NCI-H345 (cell line): ENCODE data around the gene CCDC138.

Experiments used
- DNase-seq: peaks from one replicate; lab custom pipeline; 2025; lab: John Stamatoyannopoulos, UW

Gene CCDC138

GRCh38 chr2:108829578-108830310 is 43.2 kb downstream of the CCDC138 start:
- no peak for DNase-seq

DNA sequence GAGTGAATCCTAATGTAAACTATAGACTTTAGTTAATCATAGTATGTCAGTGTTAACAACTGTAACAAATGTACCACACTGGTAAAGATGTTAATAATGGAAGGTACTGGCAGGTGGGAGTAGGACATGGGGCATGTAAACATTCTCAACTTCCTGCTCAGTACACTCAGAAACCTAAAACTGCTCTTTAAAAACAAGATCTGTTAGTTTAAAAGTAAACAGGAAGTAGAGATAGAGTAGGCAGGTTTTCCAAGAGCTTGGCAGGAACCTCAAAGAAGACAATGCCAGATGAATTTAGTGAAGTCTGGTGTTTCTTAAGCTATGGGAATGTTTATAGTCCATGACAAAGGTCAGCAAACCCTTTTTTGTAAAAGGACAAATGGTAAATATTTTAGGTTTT is 46.6 kb downstream of the CCDC138 start:
- DNase-seq = no peak

DNA sequence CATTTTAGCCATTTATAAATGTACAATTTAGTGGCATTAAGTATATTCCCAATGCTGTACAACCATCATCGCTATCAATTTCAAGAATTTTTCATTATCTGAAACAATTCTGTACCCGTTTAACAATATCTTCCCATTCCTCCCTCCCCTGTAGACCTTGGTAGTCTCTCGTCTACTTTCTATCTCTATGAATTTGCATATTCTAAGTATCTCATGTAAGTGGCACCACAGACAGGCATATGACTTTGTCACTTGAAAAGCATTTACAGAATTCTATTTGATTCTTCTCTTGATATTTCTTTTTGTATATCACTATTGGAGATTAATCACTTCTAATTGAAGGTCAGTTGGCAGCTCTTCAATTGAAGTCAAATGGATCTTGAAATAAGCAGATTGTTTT is 48.0 kb downstream of the CCDC138 start:
- DNase-seq = no peak

GRCh38 chr2:108835040-108835439 is 48.5 kb downstream of the CCDC138 start:
- DNase-seq = no peak

- DNase-seq = no peak
These were observed 50.6 kb downstream of the CCDC138 start for GRCh38 chr2:108837198-108837597.

DNA sequence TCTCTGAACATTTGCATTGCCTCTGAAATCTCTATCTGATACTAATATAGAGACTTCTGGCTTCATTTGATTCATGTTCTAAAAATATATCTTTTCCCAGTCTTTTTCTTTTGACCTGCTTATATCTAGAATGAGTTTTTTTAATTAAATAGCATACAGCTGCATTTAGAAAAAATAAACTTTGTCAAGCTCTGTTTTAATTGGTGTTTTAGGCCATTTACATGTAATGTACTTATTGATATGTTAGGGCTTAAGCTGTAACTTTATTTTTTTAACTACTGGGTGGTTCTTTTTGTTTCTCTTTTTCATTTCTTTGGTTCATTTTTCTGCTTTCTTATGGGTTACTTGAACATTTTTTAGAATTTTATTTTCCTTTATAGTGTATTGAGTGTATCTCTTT is 54.9 kb downstream of the CCDC138 start:
- DNase-seq = no peak

DNA sequence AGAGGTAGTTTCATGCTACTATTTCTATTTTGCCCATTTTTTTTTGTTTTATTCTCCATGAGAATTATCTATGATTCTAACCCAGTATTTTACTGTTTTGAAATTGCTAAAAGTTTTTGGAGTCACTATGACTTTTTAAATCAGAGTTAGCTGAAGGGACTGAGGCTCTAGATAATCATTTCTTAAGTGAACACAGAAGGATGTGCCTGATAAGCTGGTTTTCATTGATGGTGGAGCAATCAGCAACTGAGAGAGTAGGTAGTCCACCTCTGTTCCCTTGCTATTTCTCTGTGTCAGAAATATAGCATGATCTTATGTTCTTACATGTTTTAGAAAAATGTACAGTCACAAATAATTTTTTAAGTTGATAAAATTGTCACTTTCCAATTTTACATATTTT is 59.4 kb downstream of the CCDC138 start:
- no peak for DNase-seq

GRCh38 chr2:108847000-108847399 is 60.4 kb downstream of the CCDC138 start:
- no peak for DNase-seq

DNA sequence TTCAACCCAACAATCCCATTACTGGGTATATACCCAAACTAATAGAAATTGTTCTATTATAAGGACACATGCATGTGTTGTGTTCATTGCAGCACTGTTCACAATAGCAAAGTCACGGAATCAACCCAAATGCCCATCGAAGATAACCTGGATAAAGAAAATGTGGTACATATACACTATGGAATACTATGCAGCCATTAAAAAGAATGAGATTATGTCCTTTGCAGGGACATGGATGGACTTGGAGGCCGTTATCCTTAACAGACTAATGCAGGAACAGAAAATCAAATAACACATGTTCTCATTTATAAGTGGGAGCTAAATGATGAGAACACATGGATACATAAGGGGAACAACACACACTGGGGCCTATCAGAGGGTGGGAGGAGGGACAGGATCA is 65.8 kb downstream of the CCDC138 start:
- DNase-seq = no peak

GRCh38 chr2:108853421-108853820 is 66.8 kb downstream of the CCDC138 start:
- no peak for DNase-seq

- DNase-seq = no peak
These were observed 67.9 kb downstream of the CCDC138 start for GRCh38 chr2:108854484-108854883.

- peak; percentile 14 for DNase-seq
These were observed 68.6 kb downstream of the CCDC138 start for GRCh38 chr2:108855194-108855593.

DNA sequence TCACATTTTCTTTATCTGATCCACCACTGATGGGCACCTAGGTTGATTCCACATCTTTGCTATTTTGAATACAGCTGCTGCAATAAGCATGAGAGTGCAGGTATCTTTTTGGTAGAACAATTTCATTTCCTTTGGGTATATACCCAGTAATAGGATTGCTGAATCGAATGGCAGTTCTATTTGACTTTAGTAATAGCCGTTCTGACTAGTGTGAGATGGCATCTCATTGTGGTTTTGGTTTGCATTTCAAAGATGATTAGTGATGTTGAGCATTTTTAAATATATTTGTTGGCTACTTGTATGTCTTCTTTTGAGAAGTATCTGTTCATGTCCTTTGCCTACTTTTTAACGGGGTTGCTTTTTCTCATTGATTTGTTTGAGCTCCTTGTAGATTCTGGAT is 72.3 kb downstream of the CCDC138 start:
- DNase-seq = no peak

DNA sequence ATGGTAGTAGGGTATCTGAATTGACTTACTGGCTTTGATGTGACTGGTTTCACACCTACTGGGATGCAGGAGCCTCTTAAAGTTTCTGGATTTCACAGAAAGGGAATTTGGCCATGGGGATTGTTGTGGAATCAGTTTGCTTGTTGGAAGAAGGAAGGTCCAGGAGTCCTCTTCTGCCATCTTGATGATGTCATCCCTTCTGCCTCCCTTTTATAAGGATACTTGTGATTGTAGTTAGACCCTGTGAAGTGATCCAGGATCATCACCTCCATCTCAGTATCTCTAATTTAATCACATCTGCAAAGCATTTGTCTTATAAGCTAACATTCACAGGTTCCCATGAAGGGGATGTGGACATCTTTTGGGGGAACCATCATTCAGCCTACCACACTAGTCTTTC is 79.5 kb downstream of the CCDC138 start:
- no peak for DNase-seq

DNA sequence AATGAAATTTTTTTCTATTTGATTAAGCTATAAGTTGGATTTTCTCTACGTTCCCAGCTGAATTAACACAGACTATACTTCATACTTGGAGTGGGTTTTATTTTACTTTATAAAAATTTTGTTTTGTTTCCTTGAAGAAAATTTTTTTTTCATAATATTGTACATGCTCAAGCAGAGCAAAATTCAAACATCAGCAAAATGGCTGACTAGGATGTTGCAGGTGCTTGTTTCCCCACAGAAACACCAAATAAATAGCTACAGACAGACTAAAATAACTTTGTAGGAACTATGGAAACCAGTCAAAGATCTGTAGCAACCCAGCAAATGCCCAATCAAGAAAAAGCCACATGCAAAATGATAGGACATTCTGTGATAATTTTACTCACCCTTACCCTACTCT is 82.3 kb downstream of the CCDC138 start:
- no peak for DNase-seq

DNA sequence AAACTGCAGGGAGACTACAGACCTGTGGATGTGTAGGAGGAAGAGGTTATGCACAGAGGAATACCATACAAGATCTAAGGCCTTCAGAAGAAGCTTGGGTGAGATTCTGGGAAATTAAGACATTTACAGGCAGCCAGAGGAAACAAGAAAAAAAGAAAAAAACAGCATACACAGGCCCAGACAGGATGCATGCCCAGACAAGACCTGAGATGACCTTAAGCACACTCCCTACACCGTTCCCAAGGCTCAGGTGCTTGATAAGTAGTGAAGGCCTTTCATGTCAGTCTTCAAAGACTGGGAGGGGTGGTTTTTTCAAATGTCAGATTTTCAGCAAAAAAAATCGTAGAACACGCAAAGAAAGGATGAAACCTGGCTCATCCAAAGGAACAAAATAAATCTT is 83.0 kb downstream of the CCDC138 start:
- no peak for DNase-seq

DNA sequence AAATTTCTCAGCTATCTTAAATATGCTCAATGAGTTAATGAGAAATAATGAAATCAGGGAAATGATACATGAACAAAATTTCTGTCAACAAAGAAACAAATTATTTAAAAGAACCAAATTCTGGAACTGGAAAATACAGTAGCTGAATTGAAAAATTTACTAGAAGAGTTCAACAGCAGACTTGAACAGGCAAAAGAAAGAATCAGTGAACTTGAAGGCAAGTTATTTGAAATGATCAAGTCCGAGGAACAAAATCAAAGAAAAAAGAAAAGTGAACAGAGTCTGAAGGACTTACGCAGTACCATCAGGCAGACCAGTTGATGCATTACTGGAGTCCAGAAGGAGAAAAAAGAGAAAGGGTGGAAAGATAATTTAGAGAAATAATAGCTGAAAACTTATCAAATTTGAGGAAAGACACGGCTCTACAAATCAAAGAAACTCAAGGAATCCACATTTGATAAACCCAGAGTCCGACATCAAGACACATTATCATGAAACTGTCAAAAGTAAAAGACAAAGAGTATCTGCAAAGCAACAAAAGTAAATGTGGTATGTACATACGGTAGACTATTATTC is 83.6 kb downstream of the CCDC138 start:
- DNase-seq = no peak

GRCh38 chr2:108877506-108877905 is 90.9 kb downstream of the CCDC138 start:
- no peak for DNase-seq

DNA sequence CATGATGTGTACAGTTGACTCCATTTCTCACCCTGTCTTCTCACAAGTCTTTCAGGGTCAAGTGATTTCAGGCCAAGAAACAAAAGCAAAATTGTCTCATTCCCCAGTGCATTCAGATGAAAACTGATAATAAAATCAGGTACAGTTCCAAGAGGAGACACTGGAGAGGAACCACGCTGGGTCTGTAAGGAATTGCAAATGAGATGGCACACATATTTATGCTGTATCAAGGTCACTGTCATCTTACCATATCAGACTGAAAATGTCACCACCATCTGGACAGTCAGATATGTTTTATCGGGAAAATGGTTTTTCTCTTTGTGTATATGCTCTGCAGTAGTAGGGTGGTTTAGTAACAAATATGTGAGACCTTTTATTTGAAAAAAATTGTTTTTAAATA is 91.7 kb downstream of the CCDC138 start:
- no peak for DNase-seq

DNA sequence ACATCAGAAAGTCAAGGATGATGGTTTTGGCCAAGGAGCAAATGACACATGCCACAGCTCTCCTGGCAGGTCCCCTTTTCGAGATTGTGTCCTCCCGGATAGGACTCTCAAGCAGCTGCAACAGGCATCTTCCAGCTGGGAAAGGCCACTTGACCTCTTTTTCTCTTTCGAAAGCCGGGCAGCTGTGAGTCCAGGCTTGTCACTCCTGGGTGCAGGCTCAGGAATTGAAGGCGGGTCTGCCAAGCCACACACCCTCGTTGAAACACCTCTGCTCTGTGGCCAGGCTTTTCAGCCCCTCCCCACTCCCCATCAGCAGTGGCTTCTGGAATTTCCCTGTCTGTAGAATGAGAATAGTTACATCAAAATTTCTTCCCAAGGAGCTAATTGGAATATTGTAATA is 98.0 kb downstream of the CCDC138 start:
- DNase-seq = peak; percentile 2

DNA sequence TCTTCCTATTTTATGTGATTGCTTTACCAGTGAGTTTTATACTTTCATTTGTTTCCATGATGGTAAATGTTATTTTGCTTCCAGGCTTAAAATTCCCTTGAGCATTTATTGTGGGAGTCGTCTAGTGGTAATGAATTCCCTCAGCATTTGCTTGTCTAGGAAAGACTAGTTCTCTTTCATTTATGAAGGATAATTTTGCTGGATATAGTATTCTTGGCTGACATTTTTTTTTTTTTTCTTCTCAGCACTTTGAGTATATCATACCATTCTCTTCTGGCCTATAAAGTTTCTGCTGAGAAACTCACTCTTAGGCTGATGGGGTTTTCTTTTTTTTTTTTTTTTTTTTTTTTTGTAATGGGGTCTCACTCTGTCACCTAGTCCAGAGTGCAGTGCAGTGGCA is 103.3 kb downstream of the CCDC138 start:
- DNase-seq = no peak

GRCh38 chr2:108893277-108893676 is 106.7 kb downstream of the CCDC138 start:
- no peak for DNase-seq

DNA sequence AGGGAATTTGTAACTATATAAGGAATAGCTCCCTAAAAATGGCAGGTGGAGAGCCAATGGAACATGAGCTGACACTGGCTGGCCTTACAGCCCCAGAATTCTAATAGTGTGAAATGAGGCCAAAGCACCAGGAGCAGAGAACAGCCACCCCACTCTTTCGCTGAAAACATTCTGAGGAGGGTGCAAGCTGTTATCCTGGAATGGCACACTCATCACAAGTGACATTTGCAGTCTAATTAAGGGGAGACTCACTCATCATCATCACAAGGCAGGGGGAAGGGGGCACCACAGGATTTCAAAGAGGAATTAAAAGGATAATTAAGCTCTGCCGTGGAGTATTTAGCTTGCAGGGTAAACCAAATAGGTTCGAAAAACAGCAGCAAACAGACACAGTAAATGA is 108.2 kb downstream of the CCDC138 start:
- no peak for DNase-seq

DNA sequence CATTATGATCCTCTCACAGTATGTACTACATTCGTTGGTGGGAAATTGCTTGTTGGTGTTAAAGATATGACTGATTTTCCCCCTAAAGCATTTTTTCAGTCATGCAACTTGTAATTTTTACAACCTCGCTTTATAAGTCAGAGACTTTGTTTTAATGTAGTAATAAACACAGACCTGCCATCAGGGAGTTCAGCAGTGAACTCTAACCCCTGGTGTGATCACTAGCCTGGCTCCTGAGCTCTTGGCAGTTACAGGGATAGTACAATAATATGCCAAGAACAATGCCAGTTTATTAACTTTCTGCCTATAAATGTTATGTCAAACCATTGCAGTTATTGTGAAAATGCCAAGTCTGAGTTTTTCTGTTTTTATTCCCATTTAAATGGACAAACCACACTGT is 108.6 kb downstream of the CCDC138 start:
- DNase-seq = no peak
